HL-60 (cell line): ENCODE data around the gene SPINT1.

Source experiments
- DNase-seq, 2 experiments: peaks; one replicate each; pipeline ENCODE4 v3.0.0-alpha.2; 2010 to 2020; ENCODE audit warnings: low read depth in 1 of 2, low spot score in 1 of 2
- H3K27ac ChIP-seq: fragments of 250-450 bp; sonication (Bioruptor Pico); replicated peaks from 2 replicates; pipeline ENCODE4 v1.5.1; 2020; ENCODE audit warnings: mild to moderate bottlenecking, moderate library complexity
- H3K27me3 ChIP-seq: fragments of 250-450 bp; sonication (Bioruptor Pico); 2 replicates; pipeline ENCODE4 v1.5.1; 2021; ENCODE audit warnings: mild to moderate bottlenecking, moderate library complexity; ENCODE audit not compliant: insufficient read depth, poor library complexity, severe bottlenecking
- H3K4me3 ChIP-seq: replicated peaks from 2 replicates; pipeline ENCODE4 v1.5.1; 2011; ENCODE audit warnings: mild to moderate bottlenecking, control low read depth, low read length; ENCODE audit not compliant: insufficient read depth
- GABPA ChIP-seq: IDR thresholded peaks from 2 replicates; pipeline ENCODE4 v1.6.1; 2012; ENCODE audit warnings: low read depth
- POLR2AphosphoS5 ChIP-seq: IDR thresholded peaks from 2 replicates; pipeline ENCODE4 v1.6.1; 2012; ENCODE audit warnings: low read depth
- SPI1 ChIP-seq: IDR thresholded peaks from 2 replicates; pipeline ENCODE4 v1.6.1; 2012; ENCODE audit warnings: low read depth, mild to moderate bottlenecking, borderline replicate concordance
- TF ChIP-seq, protein P1 (sequence below): IDR thresholded peaks from one replicate; pipeline ENCODE4 v1.5.1; 2011; ENCODE audit warnings: low read length, control low read depth, inconsistent platforms; ENCODE audit not compliant: insufficient read depth
- TF ChIP-seq, protein P2 (sequence below): IDR thresholded peaks from 2 replicates; pipeline ENCODE4 v1.6.1; 2012; ENCODE audit warnings: low read depth; ENCODE audit not compliant: insufficient replicate concordance

SPINT1 gene

GRCh38 chr15:40845036-40845435, 1.2 kb downstream of the SPINT1 start:
- TF ChIP-seq POLR2AphosphoS5 = no peak
- TF ChIP-seq, protein P1, sequence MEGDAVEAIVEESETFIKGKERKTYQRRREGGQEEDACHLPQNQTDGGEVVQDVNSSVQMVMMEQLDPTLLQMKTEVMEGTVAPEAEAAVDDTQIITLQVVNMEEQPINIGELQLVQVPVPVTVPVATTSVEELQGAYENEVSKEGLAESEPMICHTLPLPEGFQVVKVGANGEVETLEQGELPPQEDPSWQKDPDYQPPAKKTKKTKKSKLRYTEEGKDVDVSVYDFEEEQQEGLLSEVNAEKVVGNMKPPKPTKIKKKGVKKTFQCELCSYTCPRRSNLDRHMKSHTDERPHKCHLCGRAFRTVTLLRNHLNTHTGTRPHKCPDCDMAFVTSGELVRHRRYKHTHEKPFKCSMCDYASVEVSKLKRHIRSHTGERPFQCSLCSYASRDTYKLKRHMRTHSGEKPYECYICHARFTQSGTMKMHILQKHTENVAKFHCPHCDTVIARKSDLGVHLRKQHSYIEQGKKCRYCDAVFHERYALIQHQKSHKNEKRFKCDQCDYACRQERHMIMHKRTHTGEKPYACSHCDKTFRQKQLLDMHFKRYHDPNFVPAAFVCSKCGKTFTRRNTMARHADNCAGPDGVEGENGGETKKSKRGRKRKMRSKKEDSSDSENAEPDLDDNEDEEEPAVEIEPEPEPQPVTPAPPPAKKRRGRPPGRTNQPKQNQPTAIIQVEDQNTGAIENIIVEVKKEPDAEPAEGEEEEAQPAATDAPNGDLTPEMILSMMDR = no peak
- TF ChIP-seq, protein P2, sequence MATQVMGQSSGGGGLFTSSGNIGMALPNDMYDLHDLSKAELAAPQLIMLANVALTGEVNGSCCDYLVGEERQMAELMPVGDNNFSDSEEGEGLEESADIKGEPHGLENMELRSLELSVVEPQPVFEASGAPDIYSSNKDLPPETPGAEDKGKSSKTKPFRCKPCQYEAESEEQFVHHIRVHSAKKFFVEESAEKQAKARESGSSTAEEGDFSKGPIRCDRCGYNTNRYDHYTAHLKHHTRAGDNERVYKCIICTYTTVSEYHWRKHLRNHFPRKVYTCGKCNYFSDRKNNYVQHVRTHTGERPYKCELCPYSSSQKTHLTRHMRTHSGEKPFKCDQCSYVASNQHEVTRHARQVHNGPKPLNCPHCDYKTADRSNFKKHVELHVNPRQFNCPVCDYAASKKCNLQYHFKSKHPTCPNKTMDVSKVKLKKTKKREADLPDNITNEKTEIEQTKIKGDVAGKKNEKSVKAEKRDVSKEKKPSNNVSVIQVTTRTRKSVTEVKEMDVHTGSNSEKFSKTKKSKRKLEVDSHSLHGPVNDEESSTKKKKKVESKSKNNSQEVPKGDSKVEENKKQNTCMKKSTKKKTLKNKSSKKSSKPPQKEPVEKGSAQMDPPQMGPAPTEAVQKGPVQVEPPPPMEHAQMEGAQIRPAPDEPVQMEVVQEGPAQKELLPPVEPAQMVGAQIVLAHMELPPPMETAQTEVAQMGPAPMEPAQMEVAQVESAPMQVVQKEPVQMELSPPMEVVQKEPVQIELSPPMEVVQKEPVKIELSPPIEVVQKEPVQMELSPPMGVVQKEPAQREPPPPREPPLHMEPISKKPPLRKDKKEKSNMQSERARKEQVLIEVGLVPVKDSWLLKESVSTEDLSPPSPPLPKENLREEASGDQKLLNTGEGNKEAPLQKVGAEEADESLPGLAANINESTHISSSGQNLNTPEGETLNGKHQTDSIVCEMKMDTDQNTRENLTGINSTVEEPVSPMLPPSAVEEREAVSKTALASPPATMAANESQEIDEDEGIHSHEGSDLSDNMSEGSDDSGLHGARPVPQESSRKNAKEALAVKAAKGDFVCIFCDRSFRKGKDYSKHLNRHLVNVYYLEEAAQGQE = no peak
- Histone ChIP-seq H3K4me3 (peak overlapping the region; percentile 45), H3K27ac (peak overlapping the region; percentile 48)

GRCh38 chr15:40845511-40846284, 1.9 kb downstream of the SPINT1 start:
- peaks cover 4% of the 10 kb centered on the region for H3K27me3 ChIP-seq
- TF ChIP-seq, protein P1 = no peak
- TF ChIP-seq GABPA (no peak), SPI1 (no peak), POLR2AphosphoS5 (no peak)
- TF ChIP-seq, protein P2 = no peak
- H3K27ac ChIP-seq = no peak overlapping the region
- peak overlapping the region; percentile 45 for H3K4me3 ChIP-seq
- no peak for DNase-seq

More at GRCh38 chr15:40845036-40845435, 1.2 kb downstream of the SPINT1 start:
- DNase-seq = peak in 1 of 2 experiments; percentile 75
- H3K27me3 ChIP-seq = peaks cover 4% of the 10 kb centered on the region

DNA sequence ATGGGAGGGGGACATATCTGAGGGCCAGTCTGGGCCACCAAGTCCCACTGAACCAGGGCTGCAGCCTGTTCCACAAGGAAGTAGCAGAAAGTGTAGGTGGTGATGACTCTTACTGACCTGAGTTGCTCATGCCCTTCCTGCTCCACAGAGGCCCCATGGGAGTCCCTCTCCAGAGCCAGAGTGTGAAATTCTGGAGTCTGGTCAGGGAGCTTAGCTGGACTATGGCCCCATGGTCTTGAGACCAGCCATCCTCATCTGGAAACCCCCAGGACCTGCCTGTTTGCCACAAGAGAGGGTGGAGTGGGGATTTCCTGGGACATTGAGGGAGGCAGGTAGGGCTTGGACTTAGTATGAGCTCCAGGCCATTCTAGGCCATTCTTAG, 3.0 kb downstream of the SPINT1 start:
- H3K4me3 ChIP-seq = no peak overlapping the region
- DNase-seq = no peak
- H3K27me3 ChIP-seq = peaks cover 4% of the 10 kb centered on the region
- TF ChIP-seq SPI1 = no peak
- TF ChIP-seq GABPA = no peak
- no peak for TF ChIP-seq POLR2AphosphoS5
- TF ChIP-seq, protein P1 = no peak
- TF ChIP-seq, protein P2 = no peak
- H3K27ac ChIP-seq = peak overlapping the region; percentile 54
